Cerebellar nuclear complex (tissue), 1 donor: ENCODE measurements around the gene ARCN1.

Source experiments
- DNase-seq, 2 experiments: peaks; one replicate each; lab custom pipeline; 2025; lab: John Stamatoyannopoulos, UW

ARCN1 gene

DNA sequence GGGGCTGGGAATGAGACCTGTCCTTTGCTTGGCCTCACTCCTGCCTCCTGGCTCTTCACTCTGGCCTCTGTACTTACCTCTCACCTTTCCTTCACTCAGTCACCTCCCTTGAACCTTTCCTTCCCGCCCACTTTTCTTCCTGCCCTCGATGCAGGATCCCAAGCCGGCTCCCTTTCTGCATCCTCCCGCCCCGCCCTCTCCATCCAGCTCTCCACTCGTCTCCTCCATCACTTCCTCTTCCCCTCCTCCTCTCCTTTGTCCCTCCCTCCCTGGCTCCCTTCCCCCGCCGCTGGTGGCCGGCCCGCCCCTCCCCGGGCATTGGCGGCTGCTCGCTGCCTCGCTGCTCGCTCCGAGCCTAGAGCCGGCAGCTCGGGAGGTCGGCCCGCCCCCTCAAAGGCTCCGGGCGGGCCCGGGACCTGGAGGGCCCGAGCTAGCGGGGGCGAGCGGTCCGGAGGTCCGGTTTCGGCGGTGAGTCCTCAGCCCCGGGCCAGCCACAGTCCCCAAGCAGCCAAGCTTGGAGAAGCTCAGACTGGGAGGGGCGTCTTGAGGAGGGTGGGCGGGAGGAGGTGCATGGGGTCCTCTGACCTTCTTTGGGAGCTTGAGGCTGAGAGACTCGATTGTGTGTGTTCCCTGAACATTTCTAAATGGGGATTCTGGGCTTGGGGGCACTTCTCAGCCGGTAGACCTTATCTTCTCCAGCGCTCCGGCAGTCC is 49.0 kb downstream of the ARCN1 start:
- peak; percentile 37 to 86 for DNase-seq

DNA sequence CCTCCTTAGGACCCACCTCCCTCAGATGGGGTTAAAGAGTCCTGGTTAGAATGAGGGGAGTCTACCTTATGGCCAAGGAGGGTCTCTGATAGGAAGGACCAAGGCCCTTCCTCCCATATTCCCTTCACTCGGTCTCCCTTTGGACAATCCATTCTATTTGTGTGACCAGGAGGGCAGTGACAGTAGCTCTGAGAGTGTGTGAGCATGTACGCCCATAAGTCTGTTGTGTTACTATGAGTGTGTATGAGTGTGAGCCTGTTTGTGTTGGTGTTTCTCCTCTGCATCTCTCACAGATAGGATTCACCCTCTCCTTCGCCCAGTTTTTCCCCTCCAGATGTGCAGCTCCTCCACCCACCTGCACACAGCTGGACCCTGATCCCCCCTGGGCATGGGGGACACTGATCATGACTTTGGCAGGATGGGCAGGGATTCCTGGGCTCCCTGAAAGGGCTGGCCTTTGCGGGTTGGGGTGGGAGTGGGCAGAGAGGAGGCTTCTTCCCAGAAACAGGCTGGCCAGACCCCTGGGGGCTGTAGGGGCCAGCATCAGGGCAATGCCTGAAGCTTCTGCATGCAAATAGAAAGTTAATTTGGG is 49.7 kb downstream of the ARCN1 start:
- no peak for DNase-seq

DNA sequence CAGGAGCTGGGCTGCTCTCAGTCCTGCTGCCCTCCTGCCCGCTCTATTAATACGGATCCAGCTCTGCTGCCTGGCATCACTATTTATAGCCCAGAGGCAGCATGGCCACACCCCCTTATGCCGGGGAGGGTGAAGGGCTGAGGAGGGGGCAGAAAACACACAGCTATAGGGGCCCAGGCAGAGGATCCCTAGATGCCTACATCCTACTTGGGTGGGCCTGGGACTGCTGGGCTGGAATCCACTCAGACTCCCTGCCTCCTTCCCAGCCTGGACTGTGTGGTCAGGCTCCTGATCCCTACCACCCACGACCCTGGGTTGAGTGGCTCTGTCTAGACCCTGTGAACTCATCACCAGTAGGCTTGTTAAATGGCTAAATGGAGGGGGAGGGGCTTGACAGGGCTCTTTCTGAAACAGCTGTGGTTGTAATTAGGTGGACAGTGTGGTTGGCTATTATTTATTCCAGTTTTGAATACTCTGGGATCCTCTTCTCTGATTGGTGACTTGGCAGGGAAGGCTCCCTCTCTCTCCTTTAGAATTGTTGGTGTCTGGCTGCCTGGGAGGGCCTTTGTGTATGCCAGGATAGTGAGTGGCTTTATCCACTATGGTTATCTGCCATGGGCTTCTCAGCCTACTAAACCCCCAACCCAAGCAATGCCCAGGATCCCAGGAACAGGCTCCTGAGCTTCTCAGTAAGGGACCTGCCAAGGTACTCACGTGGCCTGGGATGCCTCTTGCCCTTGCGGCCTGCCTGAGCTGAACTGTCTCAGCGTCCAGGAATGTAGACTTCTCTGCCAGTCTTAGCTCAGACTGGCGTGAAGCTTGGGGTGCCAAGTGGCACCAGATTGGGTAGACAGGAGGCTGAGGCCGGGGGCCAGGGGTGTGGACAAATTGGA is 50.4 kb downstream of the ARCN1 start:
- DNase-seq: peak in 1 of 2 experiments; percentile 32

DNA sequence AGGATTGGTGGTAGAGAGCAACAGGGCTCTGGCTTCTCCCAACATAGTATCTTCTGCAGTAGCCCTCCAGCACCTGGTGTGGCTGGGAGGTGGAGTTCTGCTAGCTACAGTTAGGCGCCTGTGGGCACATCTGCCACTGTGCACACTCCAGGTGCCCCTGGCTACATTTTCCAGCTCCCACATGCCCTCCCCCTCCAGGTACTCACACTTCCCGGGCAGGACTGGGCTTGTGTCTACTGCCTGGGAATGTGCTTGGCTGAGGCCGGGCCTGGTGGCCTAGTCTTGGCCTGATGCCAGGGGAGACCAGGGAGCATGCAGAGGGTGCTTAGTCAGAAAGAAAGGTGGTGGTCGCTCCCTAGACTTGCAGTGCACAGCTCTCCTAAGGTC is 51.1 kb downstream of the ARCN1 start:
- DNase-seq: no peak

DNA sequence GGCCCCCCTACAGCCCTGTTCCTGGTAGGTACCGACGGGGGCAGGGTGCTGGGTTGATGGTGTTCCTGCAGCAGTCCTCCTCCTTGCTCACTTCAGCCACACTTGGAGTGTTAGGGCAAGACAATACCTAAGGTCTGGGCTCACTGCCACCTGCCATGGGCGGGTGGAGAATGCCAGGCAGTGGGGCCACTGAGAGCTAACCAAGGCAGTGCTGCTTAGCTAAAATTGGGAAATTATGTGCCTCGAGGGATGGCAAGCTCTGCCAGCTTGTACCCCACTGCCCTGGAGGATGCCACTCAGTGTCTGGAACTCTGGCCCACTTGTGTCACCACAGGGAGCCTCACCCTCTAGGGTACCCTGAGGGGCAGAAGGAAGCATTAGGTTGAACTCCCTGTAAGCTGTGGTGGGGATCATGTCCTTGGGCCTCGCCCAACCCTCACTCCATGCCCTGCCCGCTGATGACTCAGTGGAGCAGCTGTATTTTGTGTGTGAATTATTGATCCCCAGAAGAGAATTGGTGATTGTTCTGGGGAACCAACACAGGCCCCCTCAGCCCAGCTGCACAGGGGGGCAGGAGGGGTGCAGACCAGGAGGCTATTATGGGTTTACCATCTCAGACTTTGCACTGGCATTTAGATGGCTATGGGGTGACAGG is 53.0 kb downstream of the ARCN1 start:
- DNase-seq: no peak

DNA sequence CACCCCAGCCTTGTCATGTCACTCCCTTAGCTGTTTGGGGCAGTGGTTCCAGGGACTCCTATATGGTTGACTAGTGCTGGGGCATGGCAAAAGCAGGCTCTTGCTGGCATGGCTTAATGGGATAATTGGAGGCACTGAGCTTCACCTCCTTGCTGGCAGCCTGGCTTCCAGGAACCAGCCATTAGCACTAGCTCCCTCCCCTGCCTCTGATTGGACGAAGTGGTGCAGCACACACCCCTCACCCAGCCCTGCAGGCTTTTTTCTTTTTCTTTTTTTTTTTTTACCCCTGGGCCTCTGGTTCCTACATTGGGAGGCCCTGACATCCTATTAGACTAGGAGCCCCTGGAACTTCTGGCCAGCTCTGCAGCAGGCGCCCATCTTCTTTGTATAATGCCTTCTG is 53.8 kb downstream of the ARCN1 start:
- DNase-seq: no peak

DNA sequence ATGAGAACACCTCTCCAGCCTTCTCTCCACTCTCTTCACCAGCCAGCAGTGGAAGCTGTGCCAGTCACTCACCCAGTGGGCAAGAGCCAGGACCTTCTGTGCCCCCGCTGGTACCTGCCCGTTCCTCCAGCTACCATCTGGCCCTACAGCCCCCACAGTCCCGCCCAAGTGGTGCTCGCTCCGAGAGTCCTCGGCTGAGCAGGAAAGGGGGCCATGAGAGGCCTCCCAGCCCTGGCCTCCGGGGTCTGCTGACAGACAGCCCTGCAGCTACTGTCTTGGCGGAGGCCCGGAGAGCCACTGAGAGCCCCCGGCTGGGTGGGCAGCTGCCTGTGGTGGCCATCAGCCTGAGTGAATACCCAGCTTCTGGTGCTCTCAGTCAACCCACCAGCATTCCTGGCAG is 55.4 kb downstream of the ARCN1 start:
- no peak for DNase-seq

DNA sequence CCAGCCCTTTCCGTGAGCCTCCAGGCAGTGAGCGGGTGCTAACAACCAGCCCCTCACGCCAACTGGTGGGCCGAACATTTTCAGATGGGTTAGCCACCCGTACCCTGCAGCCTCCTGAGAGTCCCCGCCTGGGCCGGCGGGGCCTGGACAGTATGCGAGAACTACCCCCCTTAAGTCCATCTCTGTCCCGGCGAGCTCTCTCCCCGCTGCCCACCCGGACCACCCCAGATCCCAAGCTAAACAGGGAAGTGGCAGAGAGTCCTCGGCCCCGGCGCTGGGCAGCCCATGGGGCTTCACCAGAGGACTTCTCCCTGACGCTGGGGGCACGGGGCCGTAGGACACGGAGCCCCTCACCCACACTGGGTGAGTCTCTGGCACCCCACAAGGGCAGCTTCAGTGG is 55.8 kb downstream of the ARCN1 start:
- DNase-seq: no peak

DNA sequence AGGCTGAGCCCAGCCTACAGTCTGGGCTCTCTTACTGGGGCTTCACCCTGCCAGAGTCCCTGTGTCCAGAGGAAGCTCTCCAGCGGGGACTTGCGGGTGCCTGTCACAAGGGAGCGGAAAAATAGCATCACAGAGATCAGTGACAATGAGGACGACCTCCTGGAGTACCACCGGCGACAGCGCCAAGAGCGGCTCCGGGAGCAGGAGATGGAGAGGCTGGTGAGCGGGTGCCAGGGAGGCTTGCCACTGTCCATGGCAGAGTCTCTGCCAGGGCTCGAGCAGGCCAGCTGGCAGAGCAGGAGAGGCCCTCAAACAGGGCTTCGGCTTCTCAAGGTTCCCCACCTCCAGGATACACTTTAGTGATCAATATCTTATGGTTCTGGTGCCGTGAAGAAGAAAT is 56.2 kb downstream of the ARCN1 start:
- DNase-seq: peak; percentile 65 to 70

DNA sequence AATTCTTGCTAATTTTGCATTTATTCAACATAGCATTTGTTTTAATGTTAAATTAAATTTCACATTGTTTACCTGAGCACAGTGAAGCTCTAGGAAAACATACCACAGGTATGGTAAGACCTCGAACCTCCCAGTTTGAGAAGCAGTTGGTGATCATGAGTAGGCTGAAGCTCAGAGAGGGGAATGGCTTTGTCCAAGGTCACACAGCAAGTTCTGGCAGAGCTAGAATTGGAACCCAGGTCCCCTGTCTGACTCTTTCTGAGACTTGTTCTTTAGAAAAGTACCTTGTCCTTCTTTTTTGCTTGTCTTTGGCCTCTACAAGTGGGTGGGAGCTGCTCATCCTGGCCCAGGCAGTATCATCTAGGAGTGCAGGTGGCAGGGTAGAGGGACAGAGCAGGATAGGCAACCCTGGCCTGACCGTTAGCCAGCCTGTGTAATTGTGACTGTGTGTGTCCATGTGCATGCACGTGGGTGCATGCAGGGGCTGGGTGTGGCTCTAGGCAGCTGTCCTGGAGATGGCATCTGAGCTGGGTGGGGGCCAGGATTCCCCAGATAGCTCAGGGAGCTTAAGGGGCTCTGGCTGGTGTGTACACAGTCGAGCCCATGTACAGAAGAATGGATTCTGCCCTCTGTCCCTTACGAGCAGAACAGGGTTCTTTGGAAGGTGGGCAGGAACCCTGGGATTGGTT is 56.8 kb downstream of the ARCN1 start:
- DNase-seq: no peak

DNA sequence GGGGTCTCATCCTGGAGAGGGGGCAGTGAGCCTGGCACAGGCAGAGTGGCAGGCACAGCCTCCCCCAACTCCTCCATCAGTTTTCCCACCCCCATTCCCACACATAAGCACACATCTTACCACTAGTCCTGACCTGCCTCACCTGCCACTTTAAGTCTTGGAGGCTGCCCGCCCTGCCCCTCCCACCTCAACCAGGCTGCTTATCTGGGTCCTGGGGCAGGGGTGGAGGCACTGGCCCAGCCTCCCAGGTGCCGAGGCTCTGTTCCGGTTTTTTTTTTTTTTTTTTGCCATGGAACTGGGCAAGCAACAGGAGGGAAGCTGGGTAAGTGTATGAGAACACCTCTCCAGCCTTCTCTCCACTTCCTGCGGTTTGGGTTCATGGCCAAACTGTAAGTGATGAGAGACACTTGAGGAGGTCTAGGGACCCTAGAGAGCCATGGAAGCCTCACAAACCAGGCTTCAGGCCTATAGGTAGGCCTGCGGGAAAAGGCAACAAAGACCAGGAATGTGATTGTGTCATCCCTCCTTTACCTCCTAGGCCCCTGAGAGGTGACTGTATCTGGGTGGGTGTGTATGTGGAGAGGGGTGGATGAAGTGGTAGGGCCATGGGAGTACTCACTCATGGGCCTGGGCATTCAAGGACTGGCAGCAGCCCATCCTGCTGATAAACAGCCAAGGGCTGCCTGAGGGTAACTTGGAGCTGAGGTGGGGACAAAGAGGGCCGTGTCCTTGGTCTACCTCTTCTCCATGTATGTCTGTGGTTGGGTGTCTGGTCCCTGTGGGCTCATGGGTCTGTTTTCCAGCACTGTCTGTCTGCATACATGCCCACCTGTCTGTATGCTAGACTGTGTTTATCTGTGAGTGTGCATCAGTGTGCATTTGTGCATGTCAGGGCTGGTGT is 57.8 kb downstream of the ARCN1 start:
- DNase-seq: no peak

DNA sequence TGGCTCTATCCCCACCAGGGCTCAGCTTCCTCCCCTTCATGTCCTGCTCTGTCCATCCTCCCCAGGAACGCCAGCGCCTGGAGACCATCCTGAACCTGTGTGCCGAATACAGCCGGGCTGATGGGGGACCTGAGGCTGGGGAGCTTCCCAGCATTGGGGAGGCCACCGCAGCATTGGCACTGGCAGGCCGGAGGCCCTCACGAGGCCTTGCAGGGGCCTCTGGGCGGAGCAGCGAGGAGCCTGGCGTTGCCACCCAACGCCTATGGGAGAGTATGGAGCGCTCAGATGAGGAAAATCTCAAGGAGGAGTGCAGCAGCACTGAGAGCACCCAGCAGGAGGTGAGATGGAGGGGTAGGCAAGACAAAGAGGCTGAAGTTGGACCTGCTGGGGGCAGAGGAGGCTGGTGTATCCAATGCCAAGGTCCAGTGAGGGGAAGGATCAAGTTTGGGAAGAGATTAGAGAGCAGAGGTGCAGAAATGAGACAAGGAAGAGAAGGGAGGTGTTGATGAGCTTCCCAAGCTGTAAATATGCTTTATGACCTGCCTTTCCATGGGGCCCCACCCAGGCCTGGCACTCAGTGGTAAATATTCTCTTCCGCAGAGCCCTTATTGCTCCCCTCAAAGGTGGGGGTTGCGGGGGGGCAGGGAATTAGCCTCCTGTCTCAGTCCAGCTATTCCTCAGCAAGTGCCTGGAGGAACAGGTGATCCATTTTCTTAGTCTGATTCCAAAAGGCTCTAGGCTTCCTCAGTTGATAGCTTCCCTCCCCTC is 59.1 kb downstream of the ARCN1 start:
- DNase-seq: no peak

DNA sequence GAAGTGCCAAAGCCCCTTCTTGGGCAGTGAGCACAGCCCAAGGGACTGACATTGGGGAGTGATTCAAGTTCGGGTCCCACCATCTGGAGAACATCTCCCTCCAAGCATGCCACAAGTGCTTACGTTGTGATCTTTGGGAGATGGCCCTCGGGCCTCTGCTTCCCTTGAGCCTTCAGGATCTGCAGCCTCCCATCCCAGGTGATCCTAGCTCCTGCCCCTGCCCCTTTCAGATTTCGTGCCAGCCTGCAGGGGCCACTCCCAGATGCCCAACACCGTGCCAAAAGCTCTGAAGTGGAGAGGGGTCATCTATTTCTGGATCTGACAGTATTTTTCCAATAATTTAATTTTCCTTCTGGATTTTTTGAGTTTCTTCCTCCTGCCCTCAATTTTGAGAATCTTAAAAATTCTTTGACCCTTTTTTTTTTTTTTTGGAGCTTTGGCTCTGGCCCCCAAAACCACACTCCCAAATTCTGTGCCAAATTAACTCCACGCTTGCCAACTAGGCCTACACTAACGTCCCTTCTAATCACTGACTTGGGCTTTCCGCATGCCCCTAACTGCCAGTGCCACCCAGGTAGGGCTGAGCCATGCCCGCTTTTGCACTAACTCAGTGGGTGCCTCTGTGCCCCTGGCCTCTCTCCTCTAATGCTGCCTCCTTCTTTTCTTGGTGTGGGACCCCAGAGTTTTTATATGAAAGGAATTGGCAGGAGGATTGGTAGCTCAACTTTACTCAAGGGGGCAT is 60.5 kb downstream of the ARCN1 start:
- DNase-seq: no peak

DNA sequence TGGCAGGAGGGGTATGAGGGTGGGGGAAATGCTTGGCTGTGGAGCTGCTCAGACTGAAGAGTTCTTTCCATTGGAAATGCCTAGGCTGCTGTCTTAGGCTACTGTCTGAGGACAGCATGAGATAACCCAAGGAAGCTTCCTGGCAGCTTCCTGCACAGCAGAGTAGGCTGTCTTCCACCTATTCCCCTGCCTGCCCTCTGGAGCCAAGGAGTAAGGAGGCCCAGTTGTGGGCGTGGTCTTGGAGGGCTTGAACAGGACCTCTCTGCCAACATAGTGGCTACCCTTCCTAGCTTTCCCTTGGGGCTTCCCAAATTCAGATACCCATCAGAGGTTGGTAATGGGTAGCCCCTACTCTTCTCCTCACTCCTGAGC is 61.1 kb downstream of the ARCN1 start:
- DNase-seq: no peak

DNA sequence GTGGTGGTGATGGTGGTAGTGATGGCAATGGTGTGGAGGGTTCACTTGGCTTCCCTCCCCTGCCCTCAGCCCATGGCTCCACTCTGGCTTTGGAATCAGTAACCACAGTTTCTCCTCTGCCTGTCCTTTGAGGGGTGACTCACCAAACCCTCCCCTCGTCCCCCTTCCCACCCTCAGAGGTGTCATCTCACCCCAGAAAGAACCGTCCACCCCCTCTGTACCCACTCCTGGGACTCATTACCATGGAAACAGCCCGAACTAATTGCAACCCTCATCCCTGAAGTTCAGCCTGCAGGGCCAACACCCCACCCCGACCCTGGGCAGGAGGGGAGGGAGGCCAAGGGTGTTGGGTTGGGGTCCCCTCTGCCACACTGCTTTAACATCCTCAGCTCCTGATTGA is 61.8 kb downstream of the ARCN1 start:
- no peak for DNase-seq

DNA sequence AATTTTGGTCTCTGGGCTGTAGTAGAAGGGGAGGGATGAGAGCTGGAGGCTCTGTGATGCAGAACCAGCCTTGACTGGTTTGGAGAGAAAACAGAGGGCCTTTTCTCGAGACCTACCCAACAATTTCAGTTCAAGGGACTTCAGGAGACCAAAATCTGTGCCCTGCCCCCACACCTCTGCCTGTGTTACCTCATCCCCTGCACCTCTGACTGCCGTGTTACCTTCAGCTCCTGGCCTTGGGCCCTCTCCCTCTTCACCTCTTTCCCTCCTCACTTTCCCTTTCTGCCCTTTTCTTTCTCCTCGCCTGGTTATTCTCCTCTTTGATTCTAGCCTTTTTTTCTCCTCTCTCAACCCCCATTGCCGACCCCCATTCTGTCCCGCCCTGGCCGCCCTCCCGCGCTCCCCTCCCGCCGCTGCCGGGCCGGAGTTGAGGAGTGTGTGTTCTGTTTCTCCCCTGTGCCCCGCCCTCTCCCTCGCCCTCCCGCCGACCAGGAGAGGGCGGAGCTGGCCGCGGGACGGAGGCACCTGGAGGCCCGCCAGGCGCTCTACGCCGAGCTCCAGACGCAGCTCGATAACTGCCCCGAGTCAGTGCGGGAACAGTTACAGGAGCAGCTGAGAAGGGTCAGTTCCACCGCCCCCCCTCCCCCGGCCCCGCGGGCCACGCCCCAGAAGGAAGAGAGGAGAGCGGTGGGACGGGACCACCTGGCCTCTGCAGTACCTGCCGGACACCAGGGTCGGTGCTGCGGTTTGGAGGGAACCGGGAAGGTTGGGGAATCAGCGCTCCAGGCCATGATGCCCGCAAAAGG is 62.4 kb downstream of the ARCN1 start:
- DNase-seq: peak; percentile 11 to 53

DNA sequence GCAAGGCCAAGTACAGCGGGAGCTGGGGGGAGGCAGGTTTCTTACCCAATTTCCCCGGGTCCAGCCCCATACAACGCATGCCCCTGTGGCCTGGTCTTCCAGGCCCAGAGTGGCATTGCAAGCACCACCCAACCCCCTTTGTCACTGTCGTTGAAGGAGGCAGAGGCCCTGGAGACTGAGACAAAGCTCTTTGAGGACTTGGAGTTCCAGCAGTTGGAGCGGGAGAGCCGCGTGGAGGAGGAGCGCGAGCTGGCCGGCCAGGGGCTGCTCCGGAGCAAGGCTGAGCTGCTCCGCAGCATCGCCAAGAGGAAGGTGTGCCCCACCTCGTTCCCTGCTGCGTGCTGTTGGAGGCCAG is 63.0 kb downstream of the ARCN1 start:
- DNase-seq: no peak

DNA sequence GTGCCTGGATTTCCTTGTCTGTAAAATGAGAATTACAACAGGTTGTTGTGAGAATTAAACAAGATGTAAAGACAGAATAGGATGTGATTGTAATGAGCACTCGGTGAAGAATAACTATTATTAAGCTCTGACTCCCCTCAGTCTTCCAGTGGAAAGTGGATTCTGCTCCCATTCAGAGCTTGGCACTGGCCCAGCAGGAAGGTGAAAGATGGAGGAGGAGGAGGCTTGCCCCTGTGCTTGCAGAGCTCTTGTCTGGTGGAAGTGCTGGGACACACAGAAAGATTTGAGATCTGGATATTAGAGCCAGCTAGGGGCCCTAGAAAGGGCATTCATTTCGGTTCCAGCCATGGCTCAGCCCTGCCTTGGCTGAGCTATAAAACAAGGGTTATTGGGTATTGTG is 63.4 kb downstream of the ARCN1 start:
- DNase-seq: no peak
